ENCODE measurements around the gene TPM3. TPM values are rescaled to one million over a fixed set of nuclear protein-coding genes. Genes with fewer than 3 reads are reported as not detected.
"Not testable (repeated sequence)": the region's sequence is repeated elsewhere in the genome, so short reads cannot be mapped to it uniquely, and the experiment has no call there.

The TPM3 gene
- total RNA-seq, 2 experiments from 2014 or later: 682 to 842 TPM

GRCh38 chr1:154154053-154154452 is 37.8 kb downstream of the TPM3 start:
- CTCF ChIA-PET: interaction anchor here (0.6 to 0.7 kb wide), 2 partner anchors 8 to 131 kb away, joined by 3 to 4 read pairs; no protein-coding TSS in a partner anchor
- no peak for ATAC-seq
- intact Hi-C loops (cut with DNase I, micrococcal nuclease): no loop called here
- Mint-ChIP-seq H3K4me1 (peaks cover 52% of the 10 kb centered on the region), H3K36me3 (ENCODE audit: low read depth) (peaks cover 40% of the 10 kb centered on the region), H3K27ac (peak overlapping the region; percentile 3), H3K9me3 (ENCODE audit: low read depth) (no peaks in the 10 kb centered on the region), H3K4me3 (no peak overlapping the region), H3K27me3 (no peaks in the 10 kb centered on the region)
- DNase-seq: no peak
- POLR2A ChIA-PET: no interaction called here

- Mint-ChIP-seq H3K36me3 (ENCODE audit: low read depth) (peaks cover 18% of the 10 kb centered on the region), H3K9me3 (ENCODE audit: low read depth) (no peaks in the 10 kb centered on the region), H3K4me3 (no peak overlapping the region), H3K4me1 (peaks cover 29% of the 10 kb centered on the region), H3K27ac (no peak overlapping the region), H3K27me3 (no peaks in the 10 kb centered on the region)
- intact Hi-C loops (cut with DNase I, micrococcal nuclease): no loop called here
- ChIA-PET CTCF (interaction anchor here (0.6 to 1.4 kb wide), 2 partner anchors 19 to 44 kb away, joined by 3 read pairs; no protein-coding TSS in a partner anchor), POLR2A (no interaction called here)
- ATAC-seq (no peak), DNase-seq (no peak)
These were observed 40.6 kb downstream of the TPM3 start for GRCh38 chr1:154151311-154151710.

GRCh38 chr1:154148807-154149206 is 43.1 kb downstream of the TPM3 start:
- ChIA-PET POLR2A (no interaction called here), CTCF (interaction anchor here (0.6 kb wide), 1 partner anchor 291 kb away, joined by 3 read pairs; no protein-coding TSS in a partner anchor)
- ATAC-seq: peak; percentile 89
- peaks cover 7% of the 10 kb centered on the region for H3K4me1 Mint-ChIP-seq
- no peaks in the 10 kb centered on the region for H3K27me3 Mint-ChIP-seq
- no peaks in the 10 kb centered on the region for H3K9me3 Mint-ChIP-seq (ENCODE audit: low read depth)
- H3K27ac Mint-ChIP-seq: peak overlapping the region; percentile 1
- DNase-seq: no peak
- no peaks in the 10 kb centered on the region for H3K36me3 Mint-ChIP-seq (ENCODE audit: low read depth)
- no peak overlapping the region for H3K4me3 Mint-ChIP-seq
- intact Hi-C loops (cut with DNase I, micrococcal nuclease): no loop called here

GRCh38 chr1:154147505-154147904 is 44.4 kb downstream of the TPM3 start:
- H3K27me3 Mint-ChIP-seq; ATAC-seq; DNase-seq; H3K4me1 Mint-ChIP-seq; H3K36me3 Mint-ChIP-seq (ENCODE audit: low read depth); H3K9me3 Mint-ChIP-seq (ENCODE audit: low read depth); POLR2A ChIA-PET; H3K27ac Mint-ChIP-seq; intact Hi-C loops (cut with DNase I, micrococcal nuclease); H3K4me3 Mint-ChIP-seq: not testable (repeated sequence)
- CTCF ChIA-PET: interaction anchor here (0.7 to 1.6 kb wide), 3 partner anchors 9 to 143 kb away, joined by 3 read pairs; no protein-coding TSS in a partner anchor

- Mint-ChIP-seq H3K27ac (no peak overlapping the region), H3K9me3 (ENCODE audit: low read depth) (no peaks in the 10 kb centered on the region), H3K4me3 (no peak overlapping the region), H3K4me1 (peaks cover 4% of the 10 kb centered on the region), H3K27me3 (no peaks in the 10 kb centered on the region), H3K36me3 (ENCODE audit: low read depth) (no peaks in the 10 kb centered on the region)
- ChIA-PET CTCF (interaction anchor here (0.7 to 1.8 kb wide), 8 partner anchors 8 to 30 kb away, joined by 3 to 8 read pairs (median 4); no protein-coding TSS in a partner anchor), POLR2A (no interaction called here)
- DNase-seq (no peak), ATAC-seq (no peak)
- intact Hi-C loops (cut with DNase I, micrococcal nuclease): no loop called here
These were observed 45.9 kb downstream of the TPM3 start for GRCh38 chr1:154145986-154146385.

GRCh38 chr1:154142358-154142757 is 49.5 kb downstream of the TPM3 start:
- no peak for ATAC-seq
- POLR2A ChIA-PET: interaction anchor here (0.6 to 0.7 kb wide), 2 partner anchors 42 to 198 kb away, joined by 4 to 5 read pairs; no protein-coding TSS in a partner anchor
- Mint-ChIP-seq H3K4me3 (no peak overlapping the region), H3K4me1 (peaks cover 7% of the 10 kb centered on the region), H3K9me3 (ENCODE audit: low read depth) (no peaks in the 10 kb centered on the region), H3K36me3 (ENCODE audit: low read depth) (no peaks in the 10 kb centered on the region), H3K27ac (no peak overlapping the region), H3K27me3 (no peaks in the 10 kb centered on the region)
- DNase-seq: no peak
- CTCF ChIA-PET: interaction anchor here (0.6 kb wide), 1 partner anchor 447 kb away, joined by 3 read pairs; no protein-coding TSS in a partner anchor
- intact Hi-C loops (cut with DNase I, micrococcal nuclease): no loop called here

- DNase-seq (no peak), ATAC-seq (no peak)
- H3K4me3 Mint-ChIP-seq: no peak overlapping the region
- no peaks in the 10 kb centered on the region for H3K36me3 Mint-ChIP-seq (ENCODE audit: low read depth)
- peaks cover 7% of the 10 kb centered on the region for H3K4me1 Mint-ChIP-seq
- no peak overlapping the region for H3K27ac Mint-ChIP-seq
- POLR2A ChIA-PET: no interaction called here
- CTCF ChIA-PET: interaction anchor here (0.6 to 0.9 kb wide), 2 partner anchors 13 to 175 kb away, joined by 3 read pairs; no protein-coding TSS in a partner anchor
- H3K27me3 Mint-ChIP-seq: no peaks in the 10 kb centered on the region
- intact Hi-C loops (cut with DNase I, micrococcal nuclease): no loop called here
- H3K9me3 Mint-ChIP-seq (ENCODE audit: low read depth): no peaks in the 10 kb centered on the region
These were observed 50.7 kb downstream of the TPM3 start for GRCh38 chr1:154141240-154141639.

GRCh38 chr1:154137888-154138287 is 54.0 kb downstream of the TPM3 start:
- ChIA-PET POLR2A (interaction anchor here (0.6 kb wide), 1 partner anchor 391 kb away, joined by 5 read pairs; no protein-coding TSS in a partner anchor), CTCF (interaction anchor here (0.7 kb wide), 1 partner anchor 309 kb away, joined by 4 read pairs; no protein-coding TSS in a partner anchor)
- H3K4me3 Mint-ChIP-seq: no peak overlapping the region
- H3K4me1 Mint-ChIP-seq: peaks cover 7% of the 10 kb centered on the region
- ATAC-seq (peak; percentile 9), DNase-seq (no peak)
- no peak overlapping the region for H3K27ac Mint-ChIP-seq
- no peaks in the 10 kb centered on the region for H3K27me3 Mint-ChIP-seq
- no peaks in the 10 kb centered on the region for H3K36me3 Mint-ChIP-seq (ENCODE audit: low read depth)
- intact Hi-C loops (cut with DNase I, micrococcal nuclease): no loop called here
- no peaks in the 10 kb centered on the region for H3K9me3 Mint-ChIP-seq (ENCODE audit: low read depth)

GRCh38 chr1:154133256-154133655 is 58.6 kb downstream of the TPM3 start:
- no peak for DNase-seq
- ATAC-seq: no peak
- Mint-ChIP-seq H3K4me1 (peaks cover 18% of the 10 kb centered on the region), H3K4me3 (no peak overlapping the region), H3K27ac (no peak overlapping the region), H3K27me3 (no peaks in the 10 kb centered on the region), H3K9me3 (ENCODE audit: low read depth) (no peaks in the 10 kb centered on the region), H3K36me3 (ENCODE audit: low read depth) (no peaks in the 10 kb centered on the region)
- ChIA-PET CTCF (no interaction called here), POLR2A (no interaction called here)
- intact Hi-C loops (cut with DNase I, micrococcal nuclease): no loop called here

- H3K4me1 Mint-ChIP-seq: peaks cover 14% of the 10 kb centered on the region
- no peak overlapping the region for H3K27ac Mint-ChIP-seq
- H3K4me3 Mint-ChIP-seq: no peak overlapping the region
- H3K36me3 Mint-ChIP-seq (ENCODE audit: low read depth): no peaks in the 10 kb centered on the region
- intact Hi-C loops (cut with DNase I, micrococcal nuclease): no loop called here
- ATAC-seq (peak; percentile 76), DNase-seq (no peak)
- H3K27me3 Mint-ChIP-seq: no peaks in the 10 kb centered on the region
- POLR2A ChIA-PET: no interaction called here
- CTCF ChIA-PET: interaction anchor here (0.6 to 0.7 kb wide), 2 partner anchors 457 to 1411 kb away, joined by 3 read pairs; no protein-coding TSS in a partner anchor
- no peaks in the 10 kb centered on the region for H3K9me3 Mint-ChIP-seq (ENCODE audit: low read depth)
These were observed 62.4 kb downstream of the TPM3 start for GRCh38 chr1:154129391-154129970.

- CTCF ChIA-PET: interaction anchor here (1.0 kb wide), 1 partner anchor 212 kb away, joined by 5 read pairs; no protein-coding TSS in a partner anchor
- H3K27me3 Mint-ChIP-seq; H3K4me3 Mint-ChIP-seq; H3K36me3 Mint-ChIP-seq (ENCODE audit: low read depth); ATAC-seq; H3K9me3 Mint-ChIP-seq (ENCODE audit: low read depth); H3K4me1 Mint-ChIP-seq; DNase-seq; H3K27ac Mint-ChIP-seq; POLR2A ChIA-PET: not testable (repeated sequence)
- intact Hi-C loops (cut with DNase I, micrococcal nuclease): loop anchor here in 1 of 2 experiments (5.0 kb wide), 1 partner anchor 49 kb away; no protein-coding TSS in a partner anchor
These were observed 68.7 kb downstream of the TPM3 start for GRCh38 chr1:154123205-154123604.

GRCh38 chr1:154117642-154118041 is 74.3 kb downstream of the TPM3 start:
- Mint-ChIP-seq H3K9me3 (ENCODE audit: low read depth) (no peaks in the 10 kb centered on the region), H3K27me3 (no peaks in the 10 kb centered on the region), H3K27ac (no peak overlapping the region), H3K4me1 (peaks cover 13% of the 10 kb centered on the region), H3K36me3 (ENCODE audit: low read depth) (no peaks in the 10 kb centered on the region), H3K4me3 (no peak overlapping the region)
- DNase-seq (no peak), ATAC-seq (no peak)
- intact Hi-C loops (cut with DNase I, micrococcal nuclease): no loop called here
- CTCF ChIA-PET: no interaction called here
- POLR2A ChIA-PET: interaction anchor here (0.6 kb wide), 1 partner anchor 470 kb away, joined by 4 read pairs; no protein-coding TSS in a partner anchor

Data from activated CD4-positive, alpha-beta T cell treated with anti-CD3 and anti-CD28 coated beads for 36 hours (primary cell).